Activated CD8-positive, alpha-beta memory T cell treated with anti-CD3 and anti-CD28 coated beads, Interleukin-2, amount 50 U/mL, for 24 hours (primary cell): Measurements from ENCODE around the gene GRK4.

Experiments used
- DNase-seq: peaks from one replicate; pipeline ENCODE4 v3.0.0-alpha.2; 2020; ENCODE audit errors: extremely low read depth

Gene GRK4

GRCh38 chr4:3011456-3012220 is 48.3 kb downstream of the GRK4 start:
- DNase-seq, result no peak

GRCh38 chr4:3013323-3013722 is 50.0 kb downstream of the GRK4 start:
- DNase-seq, result no peak

GRCh38 chr4:3013839-3014350 is 50.5 kb downstream of the GRK4 start:
- no peak for DNase-seq

- DNase-seq, result no peak
Measured at GRCh38 chr4:3016961-3017360, 53.6 kb downstream of the GRK4 start.

GRCh38 chr4:3017504-3017903 is 54.1 kb downstream of the GRK4 start:
- no peak for DNase-seq

- DNase-seq, result no peak
Measured at GRCh38 chr4:3019145-3019846, 55.9 kb downstream of the GRK4 start.

GRCh38 chr4:3021127-3021526 is 57.8 kb downstream of the GRK4 start:
- DNase-seq, result no peak

GRCh38 chr4:3021627-3022026 is 58.3 kb downstream of the GRK4 start:
- DNase-seq, result no peak

GRCh38 chr4:3022112-3022511 is 58.7 kb downstream of the GRK4 start:
- no peak for DNase-seq

GRCh38 chr4:3022651-3023050 is 59.3 kb downstream of the GRK4 start:
- DNase-seq, result no peak

- DNase-seq, result no peak
Measured at GRCh38 chr4:3025881-3026280, 62.5 kb downstream of the GRK4 start.

GRCh38 chr4:3026540-3026939 is 63.2 kb downstream of the GRK4 start:
- DNase-seq, result no peak

- no peak for DNase-seq
Measured at GRCh38 chr4:3029464-3029863, 66.1 kb downstream of the GRK4 start.

GRCh38 chr4:3030566-3031356 is 67.4 kb downstream of the GRK4 start:
- no peak for DNase-seq

GRCh38 chr4:3031357-3032082 is 68.1 kb downstream of the GRK4 start:
- DNase-seq, result no peak

- DNase-seq, result no peak
Measured at GRCh38 chr4:3034231-3034630, 70.9 kb downstream of the GRK4 start.

GRCh38 chr4:3035249-3035648 is 71.9 kb downstream of the GRK4 start:
- DNase-seq, result no peak

GRCh38 chr4:3035674-3036073 is 72.3 kb downstream of the GRK4 start:
- DNase-seq, result no peak

GRCh38 chr4:3036131-3036952 is 73.0 kb downstream of the GRK4 start:
- no peak for DNase-seq

- no peak for DNase-seq
Measured at GRCh38 chr4:3037957-3038461, 74.6 kb downstream of the GRK4 start.
